K562 (cell line): ENCODE data around the gene WDR62.

Source experiments
- CBFB ChIP-seq: sonication (generic); formaldehyde crosslinking; IDR thresholded peaks from 2 replicates; pipeline ENCODE4 v1.4.0; 2020; ENCODE audit warnings: mild to moderate bottlenecking, missing genetic modification reagents
- CHD4 ChIP-seq: fragments of 200-600 bp; sonication (generic); IDR thresholded peaks from 3 replicates; pipeline ENCODE4 v1.6.1; 2012; ENCODE audit warnings: low read depth, mild to moderate bottlenecking, mixed read lengths, low read length, inconsistent platforms; ENCODE audit not compliant: insufficient read depth, insufficient replicate concordance, poor library complexity, severe bottlenecking
- MLX ChIP-seq, 2 experiments: fragments of 450-650 bp in 1 of 2; sonication (generic) in 1 of 2; formaldehyde crosslinking; conservative IDR thresholded peaks; 2 replicates each; pipeline versions ENCODE4 v1.4.0 to v1.8.1; 2020 to 2022; ENCODE audit warnings: mild to moderate bottlenecking in 1 of 2, missing genetic modification reagents in 1 of 2
- MXI1 ChIP-seq: IDR thresholded peaks from 2 replicates; pipeline ENCODE4 v1.6.1; 2011; ENCODE audit warnings: low read depth, mild to moderate bottlenecking, improper control_type of control experiment, low read length
- ZNF740 ChIP-seq, 3 experiments: fragments of 200-800 bp in 1 of 3; sonication (Bioruptor generic) in 1 of 3; sonication (generic) in 1 of 3; formaldehyde crosslinking in 1 of 3; IDR thresholded peaks; 2 replicates each; pipeline versions ENCODE4 v1.6.1 to v1.8.0; 2016 to 2022; ENCODE audit warnings: mild to moderate bottlenecking in 2 of 3, missing compliant biosample characterization in 2 of 3, missing genetic modification characterization in 2 of 3, missing genetic modification reagents in 1 of 3

DNA sequence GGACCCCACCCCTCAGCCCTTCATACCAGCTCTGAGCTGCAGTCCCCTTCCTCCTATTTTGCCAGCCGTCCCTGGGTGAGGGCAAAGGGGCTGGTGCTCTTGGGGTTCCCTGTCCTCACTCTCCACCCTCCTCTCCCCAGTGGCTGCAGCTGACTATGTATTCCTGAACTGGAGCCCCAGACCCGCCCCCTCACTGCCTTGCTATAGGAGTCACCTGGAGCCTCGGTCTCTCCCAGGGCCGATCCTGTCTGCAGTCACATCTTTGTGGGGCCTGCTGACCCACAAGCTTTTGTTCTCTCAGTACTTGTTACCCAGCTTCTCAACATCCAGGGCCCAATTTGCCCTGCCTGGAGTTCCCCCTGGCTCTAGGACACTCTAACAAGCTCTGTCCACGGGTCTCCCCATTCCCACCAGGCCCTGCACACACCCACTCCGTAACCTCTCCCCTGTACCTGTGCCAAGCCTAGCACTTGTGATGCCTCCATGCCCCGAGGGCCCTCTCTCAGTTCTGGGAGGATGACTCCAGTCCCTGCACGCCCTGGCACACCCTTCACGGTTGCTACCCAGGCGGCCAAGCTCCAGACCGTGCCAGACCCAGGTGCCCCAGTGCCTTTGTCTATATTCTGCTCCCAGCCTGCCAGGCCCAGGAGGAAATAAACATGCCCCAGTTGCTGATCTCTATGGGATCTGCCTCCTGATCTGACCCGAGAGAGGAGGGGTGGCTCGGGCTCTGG is 95.1 kb downstream of the WDR62 start:
- TF ChIP-seq CHD4 (no peak), MLX (CRISPR knock-in tag; conservative IDR thresholded peaks at IDR 0.05) (no peak), ZNF740 (CRISPR knock-in tag; IDR thresholded peaks at IDR 0.05) (no peak), ZNF740 (tag; IDR thresholded peaks at IDR 0.05) (no peak), MXI1 (no peak), CBFB (CRISPR knock-in tag) (no peak)
